HG02588 (cell line): ENCODE results near the gene SPI1.

Source experiments
- ATAC-seq: cut with Tn5 transposase; IDR thresholded peaks from one replicate; pipeline ENCODE4 v1.9.1; 2021; ENCODE audit warnings: mild to moderate bottlenecking, moderate library complexity; ENCODE audit not compliant: unreplicated experiment

The SPI1 gene

GRCh38 chr11:47407746-47408590, 29.6 kb upstream of the SPI1 start, which contains the start of gene SLC39A13:
Gene SLC39A13 (plus strand): TSS chr11:47408590. CDS start chr11:47410095, 1,505 bp downstream.
- ATAC-seq = peak; percentile 78

GRCh38 chr11:47406896-47407745, 28.8 kb upstream of the SPI1 start:
- ATAC-seq = no peak

GRCh38 chr11:47403571-47403970, 25.2 kb upstream of the SPI1 start:
- no peak for ATAC-seq

GRCh38 chr11:47403135-47403534, 24.8 kb upstream of the SPI1 start:
- ATAC-seq = no peak

GRCh38 chr11:47400768-47401279, 22.5 kb upstream of the SPI1 start:
- ATAC-seq = peak; percentile 59

GRCh38 chr11:47399860-47400767, 21.8 kb upstream of the SPI1 start:
- ATAC-seq = peak; percentile 44

GRCh38 chr11:47398551-47398950, 20.2 kb upstream of the SPI1 start:
- ATAC-seq = no peak

GRCh38 chr11:47398011-47398410, 19.7 kb upstream of the SPI1 start:
- no peak for ATAC-seq

GRCh38 chr11:47396049-47396320, 17.6 kb upstream of the SPI1 start:
- ATAC-seq = no peak

- ATAC-seq = no peak
Measured at GRCh38 chr11:47395223-47396048, 17.1 kb upstream of the SPI1 start.

GRCh38 chr11:47394322-47395222, 16.2 kb upstream of the SPI1 start:
- ATAC-seq = no peak

- no peak for ATAC-seq
Measured at GRCh38 chr11:47394050-47394321, 15.6 kb upstream of the SPI1 start.

GRCh38 chr11:47393163-47394049, 15.1 kb upstream of the SPI1 start:
- no peak for ATAC-seq

GRCh38 chr11:47392546-47393162, 14.3 kb upstream of the SPI1 start:
- no peak for ATAC-seq

GRCh38 chr11:47391711-47392432, 13.5 kb upstream of the SPI1 start:
- ATAC-seq = no peak

GRCh38 chr11:47391077-47391583, 12.8 kb upstream of the SPI1 start:
- no peak for ATAC-seq

- no peak for ATAC-seq
Measured at GRCh38 chr11:47390422-47390760, 12.0 kb upstream of the SPI1 start.
